OCI-LY1 (cell line): ENCODE measurements around the gene PTPRN2.

Experiments
- H2AFZ ChIP-seq: fragments of 200-600 bp; sonication (generic), shearing (Covaris generic); 2 replicates; pipeline ENCODE4 v1.6.0; 2014; ENCODE audit warnings: antibody characterized with exemption, mild to moderate bottlenecking, low read length
- H3F3A ChIP-seq: fragments of 200-600 bp; sonication (generic), shearing (Covaris generic); 2 replicates; pipeline ENCODE4 v1.6.0; 2014; ENCODE audit warnings: mild to moderate bottlenecking, antibody characterized with exemption, low read length, moderate library complexity; ENCODE audit not compliant: insufficient read depth
- H3K27ac ChIP-seq: fragments of 200-600 bp; sonication (generic); 2 replicates; pipeline ENCODE4 v1.5.1; 2014; ENCODE audit warnings: low read length, mixed run types, mild to moderate bottlenecking, low read depth; ENCODE audit not compliant: poor library complexity, severe bottlenecking
- H3K27me3 ChIP-seq: fragments of 200-600 bp; sonication (generic); 2 replicates; pipeline ENCODE4 v1.6.0; 2014; ENCODE audit warnings: antibody characterized with exemption, mild to moderate bottlenecking, low read length, moderate library complexity; ENCODE audit not compliant: insufficient read depth
- H3K36me3 ChIP-seq: fragments of 200-600 bp; sonication (generic); 2 replicates; pipeline ENCODE4 v1.6.1; 2014; ENCODE audit warnings: mild to moderate bottlenecking, antibody characterized with exemption, low read length, moderate library complexity, mixed read lengths; ENCODE audit not compliant: insufficient read depth
- H3K4me1 ChIP-seq: fragments of 200-600 bp; sonication (generic); 2 replicates; pipeline ENCODE4 v1.5.1; 2014; ENCODE audit warnings: mild to moderate bottlenecking, low read length, moderate library complexity; ENCODE audit not compliant: insufficient read depth, severe bottlenecking
- H3K4me2 ChIP-seq: fragments of 200-600 bp; sonication (generic), shearing (Covaris generic); 2 replicates; pipeline ENCODE4 v1.6.1; 2014; ENCODE audit warnings: low read length
- H3K4me3 ChIP-seq: fragments of 200-600 bp; sonication (generic); 2 replicates; pipeline ENCODE4 v1.5.1; 2014; ENCODE audit warnings: low read length, low read depth, mild to moderate bottlenecking, mixed read lengths; ENCODE audit not compliant: poor library complexity, severe bottlenecking
- H3K79me2 ChIP-seq: fragments of 200-600 bp; shearing (Covaris generic); 2 replicates; pipeline ENCODE4 v1.6.1; 2016; ENCODE audit warnings: mixed run types, low read length, mixed read lengths; ENCODE audit not compliant: insufficient read depth
- H3K9ac ChIP-seq: fragments of 200-600 bp; sonication (generic), shearing (Covaris generic); 2 replicates; pipeline ENCODE4 v1.6.1; 2014; ENCODE audit warnings: mild to moderate bottlenecking, low read length, mixed read lengths
- H3K9me2 ChIP-seq: fragments of 200-600 bp; sonication (generic), shearing (Covaris generic); 2 replicates; pipeline ENCODE4 v1.6.1; 2014; ENCODE audit warnings: low read depth, mild to moderate bottlenecking, low read length, mixed read lengths
- H3K9me3 ChIP-seq: fragments of 200-600 bp; shearing (Covaris generic); 2 replicates; pipeline ENCODE4 v1.6.1; 2014; ENCODE audit warnings: low read length, mixed read lengths
- H4K20me1 ChIP-seq: fragments of 200-600 bp; sonication (generic), shearing (Covaris generic); 2 replicates; pipeline ENCODE4 v1.6.0; 2016; ENCODE audit warnings: mild to moderate bottlenecking, low read length; ENCODE audit not compliant: insufficient read depth
- CTCF ChIP-seq: fragments of 200-600 bp; sonication (generic), shearing (Covaris generic); IDR thresholded peaks from 2 replicates; pipeline ENCODE4 v1.5.1; 2017; ENCODE audit warnings: mild to moderate bottlenecking, antibody characterized with exemption, low read length, moderate library complexity, mixed read lengths
- EZH2 ChIP-seq: fragments of 200-600 bp; sonication (generic), shearing (Covaris generic); IDR thresholded peaks from 2 replicates; pipeline ENCODE4 v1.8.0; 2017; ENCODE audit warnings: borderline replicate concordance, mixed run types, mild to moderate bottlenecking, antibody characterized with exemption, low read length, moderate library complexity, mixed read lengths

The PTPRN2 gene

GRCh38 chr7:158006841-158007696 lies 580.6 kb downstream of the PTPRN2 start:
- Histone ChIP-seq H3F3A (no peaks in the 10 kb centered on the region), H2AFZ (no peak overlapping the region), H4K20me1 (no peaks in the 10 kb centered on the region), H3K4me2 (no peak overlapping the region), H3K4me3 (no peak overlapping the region), H3K9me3 (no peaks in the 10 kb centered on the region), H3K9me2 (no peaks in the 10 kb centered on the region), H3K9ac (no peak overlapping the region), H3K27ac (no peak overlapping the region), H3K27me3 (peaks cover 3% of the 10 kb centered on the region; the same call in 1 of the 2 replicates), H3K36me3 (no peaks in the 10 kb centered on the region), H3K79me2 (no peaks in the 10 kb centered on the region), H3K4me1 (no peaks in the 10 kb centered on the region)
- no peak for TF ChIP-seq EZH2

- no peaks in the 10 kb centered on the region for H3K36me3 ChIP-seq
- no peak overlapping the region for H3K9ac ChIP-seq
- H2AFZ ChIP-seq, result no peak overlapping the region
- no peaks in the 10 kb centered on the region for H4K20me1 ChIP-seq
- H3K4me3 ChIP-seq, result no peak overlapping the region
- H3K27ac ChIP-seq, result no peak overlapping the region
- no peak for TF ChIP-seq CTCF
- TF ChIP-seq EZH2, result no peak
- no peak overlapping the region for H3K4me2 ChIP-seq
- no peaks in the 10 kb centered on the region for H3K4me1 ChIP-seq
- no peaks in the 10 kb centered on the region for H3K9me2 ChIP-seq
- H3K79me2 ChIP-seq, result no peaks in the 10 kb centered on the region
- H3K9me3 ChIP-seq, result no peaks in the 10 kb centered on the region
- no peaks in the 10 kb centered on the region; the same call in 1 of the 2 replicates for H3K27me3 ChIP-seq
- H3F3A ChIP-seq, result no peaks in the 10 kb centered on the region
Measured at GRCh38 chr7:158005531-158005930, 582.1 kb downstream of the PTPRN2 start.

GRCh38 chr7:158004123-158004490 lies 583.5 kb downstream of the PTPRN2 start:
- Histone ChIP-seq H3K27me3 (no peaks in the 10 kb centered on the region), H2AFZ (no peak overlapping the region), H3K4me3 (no peak overlapping the region)

More at GRCh38 chr7:158004123-158004490, 583.5 kb downstream of the PTPRN2 start:
- Histone ChIP-seq H3K36me3 (no peaks in the 10 kb centered on the region), H3K9me3 (no peaks in the 10 kb centered on the region), H3K9me2 (no peaks in the 10 kb centered on the region), H3K9ac (no peak overlapping the region), H3K4me2 (no peak overlapping the region), H4K20me1 (no peaks in the 10 kb centered on the region), H3K4me1 (no peaks in the 10 kb centered on the region), H3K79me2 (no peaks in the 10 kb centered on the region), H3F3A (no peaks in the 10 kb centered on the region), H3K27ac (no peak overlapping the region)
- TF ChIP-seq CTCF, result no peak
- no peak for TF ChIP-seq EZH2
